Psoas muscle (tissue), 8 donors: ENCODE data around the gene ZC3H12C. TPM values are rescaled to one million over a fixed set of nuclear protein-coding genes. Genes with fewer than 3 reads are reported as not detected.
A peak's percentile ranks its signal among the peaks of the same experiment; 100 is the strongest.
"Not testable (repeated sequence)": the region's sequence is repeated elsewhere in the genome, so short reads cannot be mapped to it uniquely, and the experiment has no call there.

ENCODE experiments used
- ATAC-seq, 4 donors: fragments of 200-7000 bp; cut with Tn5 transposase; one replicate each; pipeline ENCODE4 v1.9.1; 2020; ENCODE audit warnings: moderate library complexity in 3 of 4, mild to moderate bottlenecking in 2 of 4
- DNase-seq, 2 donors: peaks; one replicate each; pipeline ENCODE4 v3.0.0-alpha.2; 2020
- H3K27ac ChIP-seq: fragments of 200-600 bp; one replicate; pipeline ENCODE4 v1.8.0; 2022
- H3K27me3 ChIP-seq, 3 donors: fragments of 200-600 bp in 1 of 3; one replicate each; pipeline versions ENCODE4 v1.6.1 to v1.8.0; 2013 to 2022; ENCODE audit warnings: low read length in 2 of 3, mild to moderate bottlenecking in 2 of 3, moderate library complexity in 1 of 3; ENCODE audit not compliant: insufficient read depth in 3 of 3
- H3K36me3 ChIP-seq, 2 donors: fragments of 200-600 bp in 1 of 2; one replicate each; pipeline versions ENCODE4 v1.6.1 to v1.8.0; 2013 to 2022; ENCODE audit warnings: low read depth in 1 of 2, mild to moderate bottlenecking in 1 of 2, moderate library complexity in 1 of 2; ENCODE audit not compliant: insufficient read depth in 1 of 2
- H3K4me1 ChIP-seq: fragments of 200-600 bp; one replicate; pipeline ENCODE4 v1.8.0; 2022
- H3K4me3 ChIP-seq: fragments of 200-600 bp; one replicate; pipeline ENCODE4 v1.8.0; 2022; ENCODE audit warnings: mild to moderate bottlenecking
- H3K9me3 ChIP-seq: fragments of 200-600 bp; one replicate; pipeline ENCODE4 v1.8.0; 2022
- WGBS, 3 donors: extraction: QIAGEN DNeasy Blood & Tissue Kit; methylation state at CpG; one replicate each; pipeline versions ENCODE4 v1.1.6 to v1.1.7; 2013; 5-methylcytosine and 5-hydroxymethylcytosine counted together
- intact Hi-C, 2 donors: fragments of 100-400 bp; cut with DNase I; formaldehyde crosslinking; loops; one replicate each; pipeline versions ENCODE4 v1.11.0 to v1.14.2; 2022
- polyA plus RNA-seq, 3 donors: library from polyadenylated mRNA; stranded (reverse); fragments of 200-250 nt; gene quantifications; one replicate each; pipeline ENCODE4 v1.2.3, GENCODE V29; 2013
- total RNA-seq, 4 donors: library from RNA; stranded (reverse); fragmentation: NEBNext Ultra II Directional in 2 of 4; extraction: Animal tissue kit (Norgen Biotek cat#: 25700) in 2 of 4; gene quantifications; one replicate each; pipeline versions ENCODE4 v1.2.1 to v1.2.4, GENCODE V29; 2021 to 2023
- TF ChIP-seq, protein P1 (sequence below): fragments of 200-600 bp; IDR thresholded peaks from one replicate; pipeline ENCODE4 v1.8.0; 2022; ENCODE audit warnings: antibody characterized with exemption
- donor health status: healthy with polysubstance abuse.
- donor health status: DM: no; HTN: no; CAD: no; lungs with moderate emphysema.
- donor health status: Bipolar disorder and iron deficiency.
- donor health status: healthy.
- donor health status: DM: yes; HTN: yes; CAD: no.
- donor health status: DM: no; HTN: no; CAD: no.
- donor health status: DM: no; HTN: no; CAD: no.
- donor health status: DM: yes; HTN: yes; CAD: no.

Gene ZC3H12C
- total and polyA plus RNA-seq, 7 donors: 2.3 to 27.4 (median 17.5) TPM

DNA sequence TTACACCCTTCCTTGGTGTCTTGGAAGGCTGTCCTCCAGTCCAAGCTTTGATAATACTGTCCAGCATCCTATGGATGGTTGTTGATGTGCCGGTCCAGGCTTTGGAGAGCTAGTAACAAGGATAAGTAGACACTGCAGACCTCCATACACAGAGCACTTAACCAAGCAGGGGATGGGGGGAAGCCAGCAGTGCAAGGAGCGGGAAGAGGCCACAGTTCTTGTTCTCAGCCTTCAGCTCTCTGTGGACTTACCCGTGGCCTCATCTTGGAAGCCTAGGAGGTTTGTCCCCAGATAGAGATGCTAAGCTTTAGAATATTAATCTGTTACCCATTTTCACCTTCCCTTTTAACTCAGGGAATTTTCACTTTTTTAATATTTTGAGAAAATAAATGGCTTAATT is 30.9 kb upstream of the ZC3H12C start:
- 87 to 90% (median 89%) methylated on average over 3 of the region's 3 CpGs for WGBS, 3 donors
- H3K27ac ChIP-seq: no peak overlapping the region
- intact Hi-C loops: no loop called here
- H3K36me3 ChIP-seq: no peaks in the 10 kb centered on the region
- DNase-seq: no peak
- no peak overlapping the region for H3K4me3 ChIP-seq
- no peaks in the 10 kb centered on the region for H3K4me1 ChIP-seq
- no peak for ATAC-seq
- TF ChIP-seq, protein P1, sequence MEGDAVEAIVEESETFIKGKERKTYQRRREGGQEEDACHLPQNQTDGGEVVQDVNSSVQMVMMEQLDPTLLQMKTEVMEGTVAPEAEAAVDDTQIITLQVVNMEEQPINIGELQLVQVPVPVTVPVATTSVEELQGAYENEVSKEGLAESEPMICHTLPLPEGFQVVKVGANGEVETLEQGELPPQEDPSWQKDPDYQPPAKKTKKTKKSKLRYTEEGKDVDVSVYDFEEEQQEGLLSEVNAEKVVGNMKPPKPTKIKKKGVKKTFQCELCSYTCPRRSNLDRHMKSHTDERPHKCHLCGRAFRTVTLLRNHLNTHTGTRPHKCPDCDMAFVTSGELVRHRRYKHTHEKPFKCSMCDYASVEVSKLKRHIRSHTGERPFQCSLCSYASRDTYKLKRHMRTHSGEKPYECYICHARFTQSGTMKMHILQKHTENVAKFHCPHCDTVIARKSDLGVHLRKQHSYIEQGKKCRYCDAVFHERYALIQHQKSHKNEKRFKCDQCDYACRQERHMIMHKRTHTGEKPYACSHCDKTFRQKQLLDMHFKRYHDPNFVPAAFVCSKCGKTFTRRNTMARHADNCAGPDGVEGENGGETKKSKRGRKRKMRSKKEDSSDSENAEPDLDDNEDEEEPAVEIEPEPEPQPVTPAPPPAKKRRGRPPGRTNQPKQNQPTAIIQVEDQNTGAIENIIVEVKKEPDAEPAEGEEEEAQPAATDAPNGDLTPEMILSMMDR: no peak
- no peaks in the 10 kb centered on the region for H3K9me3 ChIP-seq
- no peaks in the 10 kb centered on the region for H3K27me3 ChIP-seq

DNA sequence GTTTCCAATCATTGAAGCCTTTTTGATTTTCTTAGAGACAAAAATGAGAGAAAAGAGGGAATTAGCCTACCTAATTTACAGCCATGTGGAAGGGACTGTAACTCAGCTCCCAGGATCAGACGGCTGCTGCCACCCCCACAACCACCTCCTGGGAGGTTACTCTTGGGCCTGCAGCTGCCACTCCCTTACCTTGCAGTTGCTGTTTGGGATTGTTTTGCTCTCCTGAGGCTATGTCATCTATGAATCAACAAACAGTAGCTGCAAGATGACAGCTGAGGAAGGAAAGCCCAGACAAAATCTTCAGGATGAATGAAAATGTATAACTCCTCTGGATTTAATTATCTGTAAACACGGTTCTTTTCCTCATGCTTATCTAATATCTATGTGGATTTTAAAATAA is 28.0 kb upstream of the ZC3H12C start:
- intact Hi-C loops: loop anchor here in 1 of 2 donors (5.0 kb wide), 1 partner anchor 63 kb away; no protein-coding TSS in a partner anchor
- Histone ChIP-seq H3K4me3 (no peak overlapping the region), H3K4me1 (peaks cover 18% of the 10 kb centered on the region), H3K27ac (no peak overlapping the region), H3K36me3 (no peaks in the 10 kb centered on the region), H3K9me3 (no peaks in the 10 kb centered on the region), H3K27me3 (no peaks in the 10 kb centered on the region)
- no peak for DNase-seq
- ATAC-seq: no peak
- WGBS, 3 donors: 58 to 72% (median 69%) methylated on average over 2 of the region's 2 CpGs
- TF ChIP-seq, protein P1: no peak

DNA sequence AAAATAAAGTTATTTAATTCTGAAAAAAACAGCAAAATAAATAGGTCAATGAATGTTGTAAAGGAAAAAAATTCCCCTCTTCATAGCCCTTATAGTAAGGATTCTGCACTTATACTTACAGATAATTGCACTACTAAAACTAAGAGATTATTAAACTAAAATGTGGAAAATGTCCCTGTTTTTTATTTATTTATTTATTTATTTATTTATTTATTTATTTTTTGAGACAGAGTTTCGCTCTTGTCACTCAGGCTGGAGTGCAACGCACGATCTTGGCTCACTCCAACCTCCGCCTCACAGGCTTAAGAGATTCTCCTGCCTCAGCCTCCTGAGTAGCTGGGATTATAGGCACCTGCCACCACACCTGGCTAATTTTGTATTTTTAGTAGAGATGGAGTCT is 25.2 kb upstream of the ZC3H12C start:
- WGBS, 3 donors: 90 to 99% (median 96%) methylated on average over 4 of the region's 4 CpGs
- not testable (repeated sequence) for H3K4me3 ChIP-seq, H3K9me3 ChIP-seq, DNase-seq, H3K36me3 ChIP-seq, ATAC-seq, H3K27me3 ChIP-seq
- H3K27ac ChIP-seq: peak overlapping the region; percentile 80
- peaks cover 19% of the 10 kb centered on the region for H3K4me1 ChIP-seq
- intact Hi-C loops: loop anchor here in 1 of 2 donors (5.0 kb wide), 1 partner anchor 66 kb away; no protein-coding TSS in a partner anchor

DNA sequence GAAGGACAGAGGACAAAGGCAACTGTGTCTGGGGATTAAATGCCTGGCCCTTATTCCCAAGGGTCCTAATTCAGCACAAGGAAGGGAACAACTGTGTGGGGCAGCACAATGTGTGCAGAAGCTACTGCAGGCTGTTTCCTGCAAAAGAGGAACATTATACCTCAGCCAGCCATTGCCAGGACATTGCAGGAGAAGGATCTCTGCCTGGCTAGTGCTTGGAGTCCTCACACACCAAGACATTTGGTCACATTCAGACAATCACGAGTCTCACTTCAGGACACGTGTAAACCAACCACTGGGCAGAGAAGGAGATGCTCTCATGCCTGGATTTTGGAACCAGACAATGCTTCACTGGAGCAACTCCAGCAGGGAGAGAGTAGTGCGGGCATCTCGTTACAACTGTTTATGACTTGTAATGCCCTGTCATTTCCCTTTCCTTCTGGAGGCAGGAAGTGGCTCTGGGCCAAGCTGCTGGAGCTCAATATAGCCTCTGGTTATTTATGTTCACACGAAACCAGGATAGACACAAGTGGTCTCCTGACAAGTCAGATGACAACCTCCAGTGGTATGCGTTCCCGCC is 23.9 kb upstream of the ZC3H12C start:
- intact Hi-C loops: loop anchor here in 1 of 2 donors (5.0 kb wide), 1 partner anchor 67 kb away; no protein-coding TSS in a partner anchor
- ATAC-seq (peak; percentile 89 to 96 (median 93)), DNase-seq (peak; percentile 64 to 86)
- no peak overlapping the region for H3K4me3 ChIP-seq
- WGBS, 3 donors: 8 to 13% (median 10%) methylated on average over 7 of the region's 7 CpGs
- H3K9me3 ChIP-seq: no peaks in the 10 kb centered on the region
- H3K27ac ChIP-seq: peak overlapping the region; percentile 80
- H3K36me3 ChIP-seq: no peaks in the 10 kb centered on the region
- no peaks in the 10 kb centered on the region for H3K27me3 ChIP-seq
- TF ChIP-seq, protein P1: no peak
- peaks cover 19% of the 10 kb centered on the region for H3K4me1 ChIP-seq

DNA sequence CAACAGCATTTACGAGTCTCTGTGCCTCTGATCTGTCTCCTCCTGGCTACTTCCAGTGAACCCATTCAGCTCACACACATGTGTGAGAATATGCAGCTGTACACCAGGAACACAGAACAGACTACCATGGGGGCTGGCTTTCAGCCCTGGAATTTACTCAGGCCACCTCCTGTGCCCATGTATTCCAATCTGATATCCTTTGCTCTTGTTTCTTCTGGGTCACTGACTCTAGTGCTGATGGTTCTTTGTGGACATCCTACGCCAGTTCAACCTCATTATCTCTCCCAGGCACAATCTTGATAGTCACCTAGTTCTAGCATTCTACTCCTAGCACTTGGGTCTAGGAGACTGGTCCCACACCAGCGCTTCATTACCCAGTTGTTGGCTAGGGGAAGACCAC is 23.0 kb upstream of the ZC3H12C start:
- TF ChIP-seq, protein P1: no peak
- H3K27ac ChIP-seq: peak overlapping the region; percentile 80
- no peak overlapping the region for H3K4me3 ChIP-seq
- intact Hi-C loops: no loop called here
- ATAC-seq (no peak), DNase-seq (no peak)
- H3K4me1 ChIP-seq: peaks cover 19% of the 10 kb centered on the region
- 80 to 96% (median 91%) methylated on average over 3 of the region's 3 CpGs for WGBS, 3 donors
- H3K36me3 ChIP-seq: no peaks in the 10 kb centered on the region
- no peaks in the 10 kb centered on the region for H3K9me3 ChIP-seq
- no peaks in the 10 kb centered on the region for H3K27me3 ChIP-seq
